Right lobe of liver (tissue), 6 donors: ENCODE data around the gene LINC01488. TPM values are rescaled to one million over a fixed set of nuclear protein-coding genes. Genes with fewer than 3 reads are reported as not detected.
A peak's percentile ranks its signal among the peaks of the same experiment; 100 is the strongest.

Experiments used
- ATAC-seq, 4 donors: fragments of 200-7000 bp; cut with Tn5 transposase; one replicate each; pipeline ENCODE4 v1.9.1; 2020; ENCODE audit warnings: mild to moderate bottlenecking in 4 of 4, moderate library complexity in 4 of 4
- DNase-seq, 3 donors: peaks; one replicate each; pipeline ENCODE4 v3.0.0-alpha.2; 2020
- H3K27ac ChIP-seq, 3 donors: fragments of 200-600 bp; one replicate each; pipeline ENCODE4 v1.8.0; 2022
- H3K27me3 ChIP-seq, 2 donors: fragments of 200-600 bp; one replicate each; pipeline ENCODE4 v1.8.0; 2022
- H3K36me3 ChIP-seq, 4 donors: fragments of 200-600 bp; sonication (generic) in 1 of 4; one replicate each; pipeline versions ENCODE4 v1.5.1 to v1.8.0; 2017 to 2022; ENCODE audit warnings: control low read depth in 1 of 4
- H3K4me1 ChIP-seq, 4 donors: fragments of 200-600 bp; sonication (generic) in 1 of 4; one replicate each; pipeline versions ENCODE4 v1.5.1 to v1.8.0; 2017 to 2022; ENCODE audit warnings: control low read depth in 1 of 4
- H3K4me3 ChIP-seq, 3 donors: fragments of 200-600 bp; one replicate each; pipeline ENCODE4 v1.8.0; 2022
- H3K9me3 ChIP-seq, 4 donors: fragments of 200-600 bp; sonication (generic) in 1 of 4; one replicate each; pipeline versions ENCODE4 v1.5.1 to v1.8.0; 2017 to 2022; ENCODE audit warnings: control low read depth in 1 of 4
- CTCF ChIP-seq, 4 donors: fragments of 200-600 bp in 3 of 4; fragments of 450-650 bp in 1 of 4; IDR thresholded peaks; one replicate each; pipeline versions ENCODE4 v1.5.1 to v1.8.0; 2016 to 2022; ENCODE audit warnings: antibody characterized with exemption in 4 of 4, mild to moderate bottlenecking in 2 of 4
- POLR2A ChIP-seq: fragments of 450-650 bp; IDR thresholded peaks from one replicate; pipeline ENCODE4 v1.6.1; 2017; ENCODE audit warnings: antibody characterized with exemption, mild to moderate bottlenecking
- WGBS: methylation state at CpG from one replicate; pipeline ENCODE4 v1.1.6; 2018; ENCODE audit warnings: low coverage, low lambda C conversion rate; ENCODE audit not compliant: insufficient coverage; ENCODE audit errors: missing lambda C conversion rate; 5-methylcytosine and 5-hydroxymethylcytosine counted together
- intact Hi-C, 2 donors: fragments of 100-400 bp; cut with DNase I; formaldehyde crosslinking; loops; one replicate each; pipeline versions ENCODE4 v1.11.2 to v1.14.1; 2022
- total RNA-seq, 6 experiments: library from RNA; depleted of rRNA in 2 of 6; stranded (reverse); fragments of >200 nt in 2 of 6; fragmentation: NEBNext Ultra II Directional in 3 of 6; extraction: Animal tissue kit (Norgen Biotek cat#: 25700) in 3 of 6; gene quantifications; one replicate each; pipeline versions ENCODE4 v1.1.0 to v1.2.4, GENCODE V29; 2016 to 2023
- donor health status: DM: no; HTN: yes; CAD: no.
- donor health status: DM: no; HTN: no; CAD: no.
- donor health status: DM: no; HTN: no; CAD: no.
- donor health status: DM: no; HTN: yes; CAD: no.
- donor health status: DM: no; HTN: yes; CAD: no.

The LINC01488 gene
- total RNA-seq, 6 experiments from 2014 or later: 0.63 to 22.9 (median 1.1) TPM; not detected in 1

GRCh38 chr11:69511358-69512055 is 30.0 kb downstream of the LINC01488 start:
- Histone ChIP-seq H3K9me3 (no peaks in the 10 kb centered on the region), H3K4me1 (no peaks in the 10 kb centered on the region), H3K27me3 (no peaks in the 10 kb centered on the region), H3K4me3 (no peak overlapping the region), H3K27ac (no peak overlapping the region), H3K36me3 (no peaks in the 10 kb centered on the region)
- WGBS: 55% methylated on average over 3 of the region's 21 CpGs
- peak in 1 of 3 donors; percentile 22 for DNase-seq
- intact Hi-C loops: no loop called here
- no peak for ATAC-seq
- TF ChIP-seq POLR2A (no peak), CTCF (IDR thresholded peaks at IDR 0.05) (no peak)

DNA sequence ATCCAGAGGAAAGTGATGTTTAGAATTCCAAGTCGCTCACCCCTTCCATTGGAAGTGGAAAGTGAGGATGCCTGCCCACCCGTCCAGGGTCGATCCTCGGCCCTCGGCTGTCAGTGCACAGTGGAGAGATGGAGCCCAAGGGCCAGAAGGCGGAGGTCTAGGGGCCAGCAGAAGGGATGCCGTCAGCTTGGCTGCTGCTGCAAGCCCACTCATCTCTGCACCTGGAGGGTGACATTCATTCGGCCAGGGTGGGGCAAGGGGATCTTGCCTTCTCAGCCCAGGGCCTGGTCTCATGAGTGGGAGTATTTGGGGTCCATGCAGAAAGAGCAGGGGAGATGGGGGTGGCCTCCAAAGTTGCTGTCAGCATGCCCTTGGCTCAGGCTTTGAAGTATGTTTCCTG is 30.7 kb downstream of the LINC01488 start:
- H3K4me3 ChIP-seq: no peak overlapping the region
- ATAC-seq (no peak), DNase-seq (peak in 1 of 3 donors; percentile 40)
- no peaks in the 10 kb centered on the region for H3K27me3 ChIP-seq
- H3K36me3 ChIP-seq: no peaks in the 10 kb centered on the region
- WGBS: 96% methylated on average over 4 of the region's 8 CpGs
- H3K4me1 ChIP-seq: no peaks in the 10 kb centered on the region
- TF ChIP-seq POLR2A (no peak), CTCF (IDR thresholded peaks at IDR 0.05) (no peak)
- intact Hi-C loops: no loop called here
- H3K27ac ChIP-seq: no peak overlapping the region
- no peaks in the 10 kb centered on the region for H3K9me3 ChIP-seq

- no peak overlapping the region for H3K27ac ChIP-seq
- no peaks in the 10 kb centered on the region for H3K27me3 ChIP-seq
- 0% methylated on average over 1 of the region's 16 CpGs for WGBS
- intact Hi-C loops: no loop called here
- no peak for TF ChIP-seq POLR2A
- no peak for TF ChIP-seq CTCF (IDR thresholded peaks at IDR 0.05)
- no peak overlapping the region for H3K4me3 ChIP-seq
- H3K36me3 ChIP-seq: no peaks in the 10 kb centered on the region
- DNase-seq (peak in 1 of 3 donors; percentile 44), ATAC-seq (peak in 1 of 4 donors; percentile 11)
- H3K4me1 ChIP-seq: no peaks in the 10 kb centered on the region
- no peaks in the 10 kb centered on the region for H3K9me3 ChIP-seq
These were observed 31.3 kb downstream of the LINC01488 start for GRCh38 chr11:69512790-69513189.

- no peak for TF ChIP-seq CTCF (IDR thresholded peaks at IDR 0.05)
- DNase-seq (peak in 1 of 3 donors; percentile 37), ATAC-seq (no peak)
- Histone ChIP-seq H3K4me3 (no peak overlapping the region), H3K4me1 (no peaks in the 10 kb centered on the region), H3K27me3 (no peaks in the 10 kb centered on the region), H3K27ac (no peak overlapping the region), H3K9me3 (no peaks in the 10 kb centered on the region), H3K36me3 (no peaks in the 10 kb centered on the region)
- WGBS: no CpG with 5 or more reads among the region's 11 CpGs
- intact Hi-C loops: no loop called here
These were observed 31.7 kb downstream of the LINC01488 start for GRCh38 chr11:69513196-69513595.
